ENCODE measurements around the gene FAT2. TPM values are rescaled to one million over a fixed set of nuclear protein-coding genes. Genes with fewer than 3 reads are reported as not detected.

Gene FAT2
- total RNA-seq, 4 donors from 2014 or later, result 82.9 to 123 (median 106) TPM

- intact Hi-C loops (cut with DNase I; ENCODE audit: low total_unique reads), result loop anchor here (10.0 kb wide), 1 partner anchor 91 kb away; no protein-coding TSS in a partner anchor
- no peak overlapping the region for H3K4me3 ChIP-seq (ENCODE audit: low read depth, poor library complexity, severe bottlenecking)
- no peak for DNase-seq (ENCODE audit: low spot score in 2 of 2)
- TF ChIP-seq CTCF (IDR thresholded peaks at IDR 0.05) (no peak), POLR2A (IDR thresholded peaks at IDR 0.05) (no peak)
- 72 to 73% methylated on average over 5 of the region's 5 CpGs for WGBS, 2 donors
Measured at GRCh38 chr5:151553695-151554094, 37.4 kb downstream of the FAT2 start.

DNA sequence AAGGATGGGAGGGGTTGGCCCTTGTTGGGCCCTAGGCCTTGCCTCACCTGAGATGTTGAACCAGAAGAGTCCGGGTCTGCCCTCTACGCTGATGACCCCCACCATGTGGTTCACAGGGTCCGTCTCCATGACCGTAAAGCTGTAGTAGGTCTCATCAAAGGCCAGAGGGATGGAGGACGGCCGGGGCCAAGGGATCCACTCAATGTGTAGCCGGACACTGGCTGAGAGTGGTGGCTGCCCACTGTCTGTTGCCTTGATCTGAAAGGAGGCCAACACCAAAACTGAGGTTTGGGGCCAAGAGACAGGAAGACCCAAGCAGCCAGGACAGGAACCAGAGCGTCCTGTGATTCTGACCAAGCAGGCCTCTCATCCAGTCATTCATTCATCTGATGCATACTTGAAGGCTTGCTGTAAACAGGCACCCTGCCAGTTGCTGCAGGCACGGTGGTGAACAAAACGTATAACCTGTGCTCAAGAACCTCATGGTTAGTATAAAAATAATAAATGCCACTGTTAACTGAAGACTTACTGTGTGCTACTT, 37.9 kb downstream of the FAT2 start:
- intact Hi-C loops (cut with DNase I; ENCODE audit: low total_unique reads), result loop anchor here (10.0 kb wide), 1 partner anchor 92 kb away; no protein-coding TSS in a partner anchor
- no peak for DNase-seq (ENCODE audit: low spot score in 2 of 2)
- H3K4me3 ChIP-seq (ENCODE audit: low read depth, poor library complexity, severe bottlenecking), result no peak overlapping the region
- WGBS, 2 donors, result 85 to 87% methylated on average over 10 of the region's 10 CpGs
- TF ChIP-seq POLR2A (IDR thresholded peaks at IDR 0.05) (no peak), CTCF (IDR thresholded peaks at IDR 0.05) (no peak)

DNA sequence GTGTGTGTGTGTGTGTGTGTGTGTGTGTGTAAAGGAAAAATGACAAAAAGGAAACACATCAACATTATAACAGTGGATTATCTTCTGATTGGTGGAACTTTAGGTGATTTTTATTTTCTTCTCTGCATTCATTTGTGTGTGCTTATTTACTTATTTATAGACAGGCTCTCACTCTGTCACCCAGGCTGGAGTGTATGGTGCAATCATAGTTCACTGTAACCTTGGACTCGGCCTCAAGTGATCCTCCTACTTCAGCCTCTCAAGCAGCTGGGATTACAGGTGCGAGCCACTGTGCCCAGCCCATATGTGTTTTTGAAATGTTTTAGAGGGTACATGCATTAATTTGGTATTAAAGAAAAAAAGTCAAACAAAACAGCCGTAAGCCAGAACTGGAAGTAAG, 39.1 kb downstream of the FAT2 start:
- 88% methylated on average over 3 of the region's 3 CpGs for WGBS, 2 donors
- no peak for DNase-seq (ENCODE audit: low spot score in 2 of 2)
- TF ChIP-seq POLR2A (IDR thresholded peaks at IDR 0.05) (no peak), CTCF (IDR thresholded peaks at IDR 0.05) (no peak)
- no peak overlapping the region for H3K4me3 ChIP-seq (ENCODE audit: low read depth, poor library complexity, severe bottlenecking)
- intact Hi-C loops (cut with DNase I; ENCODE audit: low total_unique reads), result loop anchor here (10.0 kb wide), 1 partner anchor 93 kb away; no protein-coding TSS in a partner anchor

GRCh38 chr5:151550146-151550545, 41.0 kb downstream of the FAT2 start:
- no peak overlapping the region for H3K4me3 ChIP-seq (ENCODE audit: low read depth, poor library complexity, severe bottlenecking)
- no peak for TF ChIP-seq POLR2A (IDR thresholded peaks at IDR 0.05)
- no peak for TF ChIP-seq CTCF (IDR thresholded peaks at IDR 0.05)
- intact Hi-C loops (cut with DNase I; ENCODE audit: low total_unique reads), result loop anchor here (10.0 kb wide), 1 partner anchor 95 kb away; no protein-coding TSS in a partner anchor
- DNase-seq (ENCODE audit: low spot score in 2 of 2), result peak in 1 of 2 donors; percentile 50
- WGBS, 2 donors, result 68 to 76% methylated on average over 2 of the region's 2 CpGs

DNA sequence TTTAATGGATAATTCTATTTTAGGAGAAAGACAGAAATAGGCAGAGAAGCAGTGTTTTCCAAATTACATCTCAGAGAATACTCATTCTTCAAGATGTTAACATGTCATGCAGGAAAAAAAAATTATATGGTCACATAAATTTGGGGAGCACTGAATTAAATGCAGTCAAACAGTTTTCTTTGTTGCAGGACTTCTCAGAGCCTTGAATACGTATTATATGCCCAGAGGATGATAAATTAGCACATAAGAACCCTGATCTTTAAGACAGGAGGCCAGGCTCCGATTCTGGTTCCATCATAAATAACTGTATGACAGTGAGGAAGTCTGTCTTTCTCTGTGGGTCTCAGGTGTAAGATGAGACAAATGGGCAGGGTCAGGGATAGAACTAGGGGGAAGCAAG, 41.4 kb downstream of the FAT2 start:
- intact Hi-C loops (cut with DNase I; ENCODE audit: low total_unique reads), result loop anchor here (10.0 kb wide), 1 partner anchor 95 kb away; no protein-coding TSS in a partner anchor
- no peak overlapping the region for H3K4me3 ChIP-seq (ENCODE audit: low read depth, poor library complexity, severe bottlenecking)
- no peak for DNase-seq (ENCODE audit: low spot score in 2 of 2)
- 82 to 86% methylated on average over 2 of the region's 2 CpGs for WGBS, 2 donors
- TF ChIP-seq POLR2A (IDR thresholded peaks at IDR 0.05) (no peak), CTCF (IDR thresholded peaks at IDR 0.05) (no peak)

GRCh38 chr5:151547364-151547763, 43.8 kb downstream of the FAT2 start:
- 63 to 70% methylated on average over 4 of the region's 4 CpGs for WGBS, 2 donors
- no peak for DNase-seq (ENCODE audit: low spot score in 2 of 2)
- H3K4me3 ChIP-seq (ENCODE audit: low read depth, poor library complexity, severe bottlenecking), result no peak overlapping the region
- TF ChIP-seq CTCF (IDR thresholded peaks at IDR 0.05) (no peak), POLR2A (IDR thresholded peaks at IDR 0.05) (no peak)
- intact Hi-C loops (cut with DNase I; ENCODE audit: low total_unique reads), result no loop called here
